Measurements from ENCODE around the gene SKI.

The SKI gene

GRCh38 chr1:2358651-2359640 lies 130.8 kb downstream of the SKI start:
- DNase-seq = no peak
